ENCODE data around the gene ABCB1.
"Not testable (repeated sequence)": the region's sequence is repeated elsewhere in the genome, so short reads cannot be mapped to it uniquely, and the experiment has no call there.

Gene ABCB1

DNA sequence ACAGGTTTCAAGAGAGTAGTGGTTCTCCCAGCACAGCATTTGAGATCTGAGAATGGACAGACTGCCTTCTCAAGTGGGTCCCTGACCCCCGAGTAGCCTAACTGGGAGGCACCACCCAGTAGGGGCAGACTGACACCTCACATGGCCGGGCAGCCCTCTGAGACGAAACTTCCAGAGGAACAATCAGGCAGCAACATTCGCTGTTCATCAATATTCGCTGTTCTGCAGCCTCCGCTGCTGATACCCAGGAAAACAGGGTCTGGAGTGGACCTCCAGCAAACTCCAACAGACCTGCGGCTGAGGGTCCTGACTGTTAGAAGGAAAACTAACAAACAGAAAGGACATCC is 135.2 kb downstream of the ABCB1 start:
- H3K27ac ChIP-seq (ENCODE audit: low read depth, low read length); H3K9ac ChIP-seq (ENCODE audit: low read length); H3K4me1 ChIP-seq (ENCODE audit: insufficient read depth, low read length); H3K36me3 ChIP-seq (ENCODE audit: insufficient read depth, low read length); H3K9me3 ChIP-seq (ENCODE audit: low read length); H3K27me3 ChIP-seq (ENCODE audit: control insufficient read depth in 1 of 2, insufficient read depth in 2 of 2, low read length in 2 of 2); H3K4me3 ChIP-seq (ENCODE audit: low read depth in 1 of 2, low read length in 2 of 2): not testable (repeated sequence)

DNA sequence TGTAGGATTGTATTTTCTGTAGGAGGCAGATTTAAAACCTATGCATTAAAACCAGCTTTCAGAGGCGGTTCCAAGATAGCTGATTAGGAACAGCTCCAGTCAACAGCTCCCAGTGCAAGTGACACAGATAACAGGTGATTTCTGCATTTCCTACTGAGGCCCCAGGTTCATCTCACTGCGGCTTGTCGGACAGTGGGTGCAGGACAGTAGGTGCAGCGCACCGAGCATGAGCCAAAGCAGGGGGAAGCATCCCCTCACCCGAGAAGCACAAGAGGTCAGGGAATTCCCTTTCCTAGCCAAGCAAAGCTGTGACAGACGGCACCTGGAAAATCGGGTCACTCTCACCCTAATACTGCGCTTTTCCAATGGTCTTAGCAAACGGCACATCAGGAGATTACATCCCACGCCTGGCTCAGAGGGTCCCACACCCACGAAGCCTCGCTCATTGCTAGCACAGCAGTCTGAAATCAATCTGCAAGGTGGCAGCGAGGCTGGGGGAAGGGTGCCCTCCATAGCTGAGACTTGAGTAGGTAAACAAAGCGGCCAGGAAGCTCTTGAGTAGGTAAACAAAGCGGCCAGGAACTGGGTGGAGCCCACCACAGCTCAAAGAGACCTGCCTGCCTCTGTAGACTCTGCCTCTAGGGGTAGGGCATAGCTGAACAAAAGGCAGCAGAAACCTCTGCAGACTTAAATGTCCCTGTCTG is 135.7 kb downstream of the ABCB1 start:
- not testable (repeated sequence) for H3K9me3 ChIP-seq (ENCODE audit: low read length); H3K4me3 ChIP-seq (ENCODE audit: low read depth in 1 of 2, low read length in 2 of 2); H3K27me3 ChIP-seq (ENCODE audit: control insufficient read depth in 1 of 2, insufficient read depth in 2 of 2, low read length in 2 of 2); H3K9ac ChIP-seq (ENCODE audit: low read length); H3K27ac ChIP-seq (ENCODE audit: low read depth, low read length); H3K4me1 ChIP-seq (ENCODE audit: insufficient read depth, low read length); H3K36me3 ChIP-seq (ENCODE audit: insufficient read depth, low read length)

DNA sequence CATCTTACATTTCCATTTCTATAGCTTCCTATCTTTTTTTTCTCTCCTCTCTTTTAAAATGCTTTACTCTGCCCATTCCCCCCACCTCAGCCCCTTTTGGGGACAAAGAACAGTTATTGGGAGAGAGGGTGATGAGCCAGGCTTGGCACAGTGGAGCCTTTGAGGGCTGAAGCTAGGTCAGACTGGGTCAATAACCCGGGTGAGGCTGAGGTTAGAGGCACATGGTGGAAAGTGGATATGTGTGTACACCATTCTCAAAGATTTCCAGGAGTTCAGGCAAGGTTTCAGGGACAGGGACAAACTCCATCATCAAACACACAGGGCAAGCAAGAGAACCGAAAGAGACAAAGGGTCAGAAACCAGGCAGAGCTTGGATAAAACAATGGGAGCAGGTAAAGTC is 136.7 kb downstream of the ABCB1 start:
- Histone ChIP-seq H3K36me3 (ENCODE audit: insufficient read depth, low read length) (no peaks in the 10 kb centered on the region), H3K4me3 (ENCODE audit: low read depth in 1 of 2, low read length in 2 of 2) (no peak overlapping the region), H3K27me3 (ENCODE audit: control insufficient read depth in 1 of 2, insufficient read depth in 2 of 2, low read length in 2 of 2) (no peaks in the 10 kb centered on the region), H3K27ac (ENCODE audit: low read depth, low read length) (no peak overlapping the region), H3K9me3 (ENCODE audit: low read length) (no peaks in the 10 kb centered on the region), H3K4me1 (ENCODE audit: insufficient read depth, low read length) (no peaks in the 10 kb centered on the region), H3K9ac (ENCODE audit: low read length) (no peak overlapping the region)

DNA sequence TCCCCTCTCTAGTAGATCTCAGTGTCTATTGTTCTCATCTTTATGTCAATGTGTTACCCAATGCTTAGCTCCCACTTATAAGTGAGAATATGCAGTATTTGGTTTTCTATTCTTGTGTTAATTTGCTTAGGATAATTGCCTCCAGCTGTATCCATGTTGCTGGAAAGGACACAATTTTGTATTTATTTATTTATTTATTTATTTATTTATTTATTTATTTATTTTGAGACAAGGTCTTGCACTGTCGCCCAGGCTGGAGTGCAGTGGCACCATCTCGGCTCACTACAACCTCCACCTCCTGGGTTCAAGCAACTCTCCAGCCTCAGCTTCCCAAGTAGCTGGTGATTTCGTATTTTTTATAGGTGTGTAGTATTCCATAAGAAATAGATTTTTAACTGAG is 140.2 kb downstream of the ABCB1 start:
- not testable (repeated sequence) for H3K9me3 ChIP-seq (ENCODE audit: low read length); H3K9ac ChIP-seq (ENCODE audit: low read length); H3K4me1 ChIP-seq (ENCODE audit: insufficient read depth, low read length); H3K27me3 ChIP-seq (ENCODE audit: control insufficient read depth in 1 of 2, insufficient read depth in 2 of 2, low read length in 2 of 2); H3K4me3 ChIP-seq (ENCODE audit: low read depth in 1 of 2, low read length in 2 of 2); H3K36me3 ChIP-seq (ENCODE audit: insufficient read depth, low read length); H3K27ac ChIP-seq (ENCODE audit: low read depth, low read length)

DNA sequence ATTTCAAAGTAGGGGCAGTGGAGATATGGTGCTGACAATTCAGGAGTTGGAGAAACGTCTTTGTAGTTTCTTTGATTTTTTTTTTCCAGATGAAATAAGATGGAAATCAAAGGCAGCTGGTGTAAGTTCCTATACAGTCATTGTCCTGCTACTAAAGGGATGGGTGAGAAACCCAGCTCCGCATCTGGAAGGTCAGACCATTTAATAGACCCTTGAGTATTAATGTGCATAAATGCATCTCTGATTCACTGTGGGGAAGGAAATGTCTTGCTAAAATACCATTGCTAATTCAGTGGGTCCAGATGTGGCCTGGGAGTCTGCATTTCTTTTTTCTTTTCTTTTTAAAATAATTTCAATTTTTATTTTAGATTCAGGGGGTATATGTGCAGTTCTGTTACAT is 140.7 kb downstream of the ABCB1 start:
- Histone ChIP-seq H3K36me3 (ENCODE audit: insufficient read depth, low read length) (no peaks in the 10 kb centered on the region), H3K27me3 (ENCODE audit: control insufficient read depth in 1 of 2, insufficient read depth in 2 of 2, low read length in 2 of 2) (no peaks in the 10 kb centered on the region), H3K9me3 (ENCODE audit: low read length) (no peaks in the 10 kb centered on the region), H3K27ac (ENCODE audit: low read depth, low read length) (no peak overlapping the region), H3K9ac (ENCODE audit: low read length) (no peak overlapping the region), H3K4me1 (ENCODE audit: insufficient read depth, low read length) (no peaks in the 10 kb centered on the region), H3K4me3 (ENCODE audit: low read depth in 1 of 2, low read length in 2 of 2) (no peak overlapping the region)

DNA sequence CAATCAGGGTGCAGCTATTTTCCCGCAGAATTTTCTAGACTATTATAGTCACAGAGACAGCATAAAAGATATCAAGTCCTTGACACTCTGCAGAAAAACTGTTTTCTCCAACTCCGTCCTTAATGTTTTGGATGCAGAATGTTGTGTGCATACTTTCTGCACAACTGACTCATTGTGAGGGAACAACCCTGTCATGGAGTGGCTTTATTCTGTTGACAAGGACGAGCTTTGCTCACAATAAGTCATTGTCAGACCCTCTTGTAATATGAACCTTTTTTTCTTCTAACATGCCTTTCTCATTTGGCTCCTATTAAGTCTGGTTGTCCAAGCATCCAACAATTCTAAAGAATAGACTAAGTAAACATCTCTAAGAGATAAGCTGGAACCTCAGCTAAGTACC is 142.5 kb downstream of the ABCB1 start:
- Histone ChIP-seq H3K36me3 (ENCODE audit: insufficient read depth, low read length) (no peaks in the 10 kb centered on the region), H3K27ac (ENCODE audit: low read depth, low read length) (no peak overlapping the region), H3K4me1 (ENCODE audit: insufficient read depth, low read length) (no peaks in the 10 kb centered on the region), H3K4me3 (ENCODE audit: low read depth in 1 of 2, low read length in 2 of 2) (no peak overlapping the region), H3K27me3 (ENCODE audit: control insufficient read depth in 1 of 2, insufficient read depth in 2 of 2, low read length in 2 of 2) (no peaks in the 10 kb centered on the region), H3K9ac (ENCODE audit: low read length) (no peak overlapping the region), H3K9me3 (ENCODE audit: low read length) (no peaks in the 10 kb centered on the region)

DNA sequence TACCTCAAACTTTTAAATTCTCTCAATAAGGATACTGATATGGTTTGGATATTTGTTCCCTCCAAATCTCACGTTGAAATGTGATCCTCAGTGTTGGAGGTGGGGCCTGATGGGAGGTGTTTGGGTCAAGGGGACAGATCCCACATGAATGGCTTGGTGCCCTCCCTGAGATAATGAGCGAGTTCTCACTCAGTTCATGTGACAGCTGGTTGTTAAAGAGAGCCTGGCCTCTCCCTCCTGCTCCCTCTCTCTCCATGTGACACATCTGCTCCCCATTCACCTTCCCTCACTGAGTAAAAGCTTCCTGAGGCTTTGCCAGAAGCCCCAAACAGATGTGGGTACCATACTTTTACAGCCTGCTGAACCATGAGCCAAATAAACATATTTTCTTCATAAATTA is 144.4 kb downstream of the ABCB1 start:
- H3K36me3 ChIP-seq (ENCODE audit: insufficient read depth, low read length) = no peaks in the 10 kb centered on the region
- no peaks in the 10 kb centered on the region for H3K9me3 ChIP-seq (ENCODE audit: low read length)
- no peak overlapping the region for H3K27ac ChIP-seq (ENCODE audit: low read depth, low read length)
- H3K27me3 ChIP-seq (ENCODE audit: control insufficient read depth in 1 of 2, insufficient read depth in 2 of 2, low read length in 2 of 2) = no peaks in the 10 kb centered on the region
- H3K4me3 ChIP-seq (ENCODE audit: low read depth in 1 of 2, low read length in 2 of 2) = no peak overlapping the region
- no peak overlapping the region for H3K9ac ChIP-seq (ENCODE audit: low read length)
- H3K4me1 ChIP-seq (ENCODE audit: insufficient read depth, low read length) = no peaks in the 10 kb centered on the region
